Measurements from ENCODE around the gene IFITM10.

IFITM10 gene

GRCh38 chr11:1756791-1757771 is 6.7 kb upstream of the IFITM10 start:
- no peak for TF ChIP-seq FOXP2 (optimal IDR thresholded peaks at IDR 0.05; ENCODE audit: control extremely low read depth, extremely low read length, insufficient read depth)
- no peak for TF ChIP-seq POLR2AphosphoS5 (IDR thresholded peaks at IDR 0.05; ENCODE audit: borderline replicate concordance, low read depth, low read length)
- TF ChIP-seq EZH2 (IDR thresholded peaks at IDR 0.05): no peak
- no peak overlapping the region for H3K4me3 ChIP-seq
- DNase-seq (ENCODE audit: low read depth, low spot score): no peak

GRCh38 chr11:1755692-1756561 is 5.5 kb upstream of the IFITM10 start:
- Histone ChIP-seq H3K9me3 (ENCODE audit: low read depth, low read length) (no peaks in the 10 kb centered on the region), H3K4me3 (no peak overlapping the region), H3K36me3 (ENCODE audit: insufficient read depth, low read length) (no peaks in the 10 kb centered on the region), H3K27ac (no peak overlapping the region), H3K9ac (ENCODE audit: insufficient read length) (no peak overlapping the region)
- TF ChIP-seq EZH2 (IDR thresholded peaks at IDR 0.05) (no peak), FOXP2 (optimal IDR thresholded peaks at IDR 0.05; ENCODE audit: control extremely low read depth, extremely low read length, insufficient read depth) (no peak), POLR2AphosphoS5 (IDR thresholded peaks at IDR 0.05; ENCODE audit: borderline replicate concordance, low read depth, low read length) (no peak)
- DNase-seq (ENCODE audit: low read depth, low spot score): no peak

More at GRCh38 chr11:1756791-1757771, 6.7 kb upstream of the IFITM10 start:
- H3K9me3 ChIP-seq (ENCODE audit: low read depth, low read length): no peaks in the 10 kb centered on the region
- H3K9ac ChIP-seq (ENCODE audit: insufficient read length): no peak overlapping the region
- no peak overlapping the region for H3K27ac ChIP-seq
- no peaks in the 10 kb centered on the region for H3K36me3 ChIP-seq (ENCODE audit: insufficient read depth, low read length)

- TF ChIP-seq EZH2 (IDR thresholded peaks at IDR 0.05) (no peak), POLR2AphosphoS5 (IDR thresholded peaks at IDR 0.05; ENCODE audit: borderline replicate concordance, low read depth, low read length) (no peak), FOXP2 (optimal IDR thresholded peaks at IDR 0.05; ENCODE audit: control extremely low read depth, extremely low read length, insufficient read depth) (no peak)
Observed at GRCh38 chr11:1755344-1755691, 4.9 kb upstream of the IFITM10 start.

GRCh38 chr11:1754376-1755150 is 4.2 kb upstream of the IFITM10 start:
- Histone ChIP-seq H3K4me3 (no peak overlapping the region), H3K9me3 (ENCODE audit: low read depth, low read length) (no peaks in the 10 kb centered on the region), H3K36me3 (ENCODE audit: insufficient read depth, low read length) (no peaks in the 10 kb centered on the region), H3K9ac (ENCODE audit: insufficient read length) (no peak overlapping the region), H3K27ac (no peak overlapping the region)
- no peak for TF ChIP-seq EZH2 (IDR thresholded peaks at IDR 0.05)
- no peak for TF ChIP-seq FOXP2 (optimal IDR thresholded peaks at IDR 0.05; ENCODE audit: control extremely low read depth, extremely low read length, insufficient read depth)
- no peak for TF ChIP-seq POLR2AphosphoS5 (IDR thresholded peaks at IDR 0.05; ENCODE audit: borderline replicate concordance, low read depth, low read length)
- DNase-seq (ENCODE audit: low read depth, low spot score): no peak

More at GRCh38 chr11:1755344-1755691, 4.9 kb upstream of the IFITM10 start:
- no peak for DNase-seq (ENCODE audit: low read depth, low spot score)
- Histone ChIP-seq H3K36me3 (ENCODE audit: insufficient read depth, low read length) (no peaks in the 10 kb centered on the region), H3K9ac (ENCODE audit: insufficient read length) (no peak overlapping the region), H3K4me3 (no peak overlapping the region), H3K27ac (no peak overlapping the region), H3K9me3 (ENCODE audit: low read depth, low read length) (no peaks in the 10 kb centered on the region)

- H3K9me3 ChIP-seq (ENCODE audit: low read depth, low read length): no peaks in the 10 kb centered on the region
- H3K36me3 ChIP-seq (ENCODE audit: insufficient read depth, low read length): no peaks in the 10 kb centered on the region
- TF ChIP-seq POLR2AphosphoS5 (IDR thresholded peaks at IDR 0.05; ENCODE audit: borderline replicate concordance, low read depth, low read length) (no peak), FOXP2 (optimal IDR thresholded peaks at IDR 0.05; ENCODE audit: control extremely low read depth, extremely low read length, insufficient read depth) (no peak), EZH2 (IDR thresholded peaks at IDR 0.05) (no peak)
- no peak overlapping the region for H3K27ac ChIP-seq
- no peak for DNase-seq (ENCODE audit: low read depth, low spot score)
- no peak overlapping the region for H3K4me3 ChIP-seq
- no peak overlapping the region for H3K9ac ChIP-seq (ENCODE audit: insufficient read length)
Observed at GRCh38 chr11:1753929-1754305, 3.5 kb upstream of the IFITM10 start.

GRCh38 chr11:1753229-1753928 is 3.0 kb upstream of the IFITM10 start:
- Histone ChIP-seq H3K9ac (ENCODE audit: insufficient read length) (no peak overlapping the region), H3K27ac (no peak overlapping the region), H3K36me3 (ENCODE audit: insufficient read depth, low read length) (no peaks in the 10 kb centered on the region), H3K4me3 (no peak overlapping the region), H3K9me3 (ENCODE audit: low read depth, low read length) (no peaks in the 10 kb centered on the region)
- no peak for DNase-seq (ENCODE audit: low read depth, low spot score)
- TF ChIP-seq POLR2AphosphoS5 (IDR thresholded peaks at IDR 0.05; ENCODE audit: borderline replicate concordance, low read depth, low read length) (no peak), EZH2 (IDR thresholded peaks at IDR 0.05) (no peak), FOXP2 (optimal IDR thresholded peaks at IDR 0.05; ENCODE audit: control extremely low read depth, extremely low read length, insufficient read depth) (no peak)

- H3K27ac ChIP-seq: no peak overlapping the region
- no peaks in the 10 kb centered on the region for H3K36me3 ChIP-seq (ENCODE audit: insufficient read depth, low read length)
- H3K4me3 ChIP-seq: no peak overlapping the region
- no peak for DNase-seq (ENCODE audit: low read depth, low spot score)
- TF ChIP-seq POLR2AphosphoS5 (IDR thresholded peaks at IDR 0.05; ENCODE audit: borderline replicate concordance, low read depth, low read length): no peak
- TF ChIP-seq EZH2 (IDR thresholded peaks at IDR 0.05): no peak
- TF ChIP-seq FOXP2 (optimal IDR thresholded peaks at IDR 0.05; ENCODE audit: control extremely low read depth, extremely low read length, insufficient read depth): no peak
- no peaks in the 10 kb centered on the region for H3K9me3 ChIP-seq (ENCODE audit: low read depth, low read length)
- no peak overlapping the region for H3K9ac ChIP-seq (ENCODE audit: insufficient read length)
Observed at GRCh38 chr11:1752907-1753228, 2.5 kb upstream of the IFITM10 start.

All from SK-N-MC (cell line).